Progenitor cell of endocrine pancreas (in vitro differentiated cells): ENCODE data around the gene CCBE1. TPM values are rescaled to one million over a fixed set of nuclear protein-coding genes. Genes with fewer than 3 reads are reported as not detected.

Experiments used
- DNase-seq: peaks from one replicate; pipeline ENCODE4 v3.0.0; 2021; ENCODE audit warnings: low spot score; ENCODE audit not compliant: unreplicated experiment
- H3K27ac Mint-ChIP-seq: 2 replicates; pipeline ENCODE4 v1.8.0; 2021; ENCODE audit warnings: mild to moderate bottlenecking, moderate library complexity, mixed read lengths
- H3K27me3 Mint-ChIP-seq: 2 replicates; pipeline ENCODE4 v1.8.0; 2021; ENCODE audit warnings: mixed read lengths
- H3K36me3 Mint-ChIP-seq: 2 replicates; pipeline ENCODE4 v1.8.0; 2022; ENCODE audit warnings: mixed read lengths; ENCODE audit not compliant: insufficient read depth
- H3K4me1 Mint-ChIP-seq: 2 replicates; pipeline ENCODE4 v1.8.0; 2021; ENCODE audit warnings: low read depth, mixed read lengths
- H3K4me3 Mint-ChIP-seq: 2 replicates; pipeline ENCODE4 v1.8.0; 2021; ENCODE audit warnings: low read depth, mild to moderate bottlenecking, moderate library complexity, mixed read lengths
- H3K9me3 Mint-ChIP-seq: 2 replicates; pipeline ENCODE4 v1.8.0; 2021; ENCODE audit warnings: low read depth, mixed read lengths
- total RNA-seq: library from RNA; stranded (reverse); gene quantifications from 2 replicates; pipeline ENCODE4 v1.2.1, GENCODE V29; 2021
- TF ChIP-seq, protein P1 (sequence below): fragments of 200-600 bp; sonication (generic); IDR thresholded peaks from one replicate; pipeline ENCODE4 v1.5.0; 2021; ENCODE audit warnings: antibody characterized with exemption, mild to moderate bottlenecking; ENCODE audit not compliant: unreplicated experiment

The CCBE1 gene
- total RNA-seq, 1 donor from 2014 or later, result 1.2 TPM

DNA sequence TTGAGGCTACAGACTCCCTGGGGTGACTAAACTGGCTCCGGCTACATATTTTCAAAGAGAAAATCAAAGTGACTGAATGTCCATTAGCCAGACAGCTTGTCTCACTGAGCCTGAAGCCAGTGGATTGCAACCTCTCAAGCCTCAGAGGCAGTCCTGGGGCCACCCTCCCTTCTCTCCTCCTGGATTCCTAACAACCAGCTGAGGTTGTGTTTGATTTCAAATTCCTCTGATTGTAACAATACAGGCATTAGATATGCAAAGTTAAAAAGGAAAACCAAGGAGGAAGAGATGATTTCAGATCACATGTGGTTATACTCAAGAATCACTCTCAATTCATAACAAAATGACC lies 237.2 kb downstream of the CCBE1 start:
- Mint-ChIP-seq H3K4me3 (no peak overlapping the region), H3K36me3 (no peaks in the 10 kb centered on the region), H3K27me3 (peaks cover 38% of the 10 kb centered on the region), H3K27ac (peak overlapping the region; percentile 84), H3K4me1 (peaks cover 20% of the 10 kb centered on the region), H3K9me3 (no peaks in the 10 kb centered on the region)
- no peak for DNase-seq
- TF ChIP-seq, protein P1, sequence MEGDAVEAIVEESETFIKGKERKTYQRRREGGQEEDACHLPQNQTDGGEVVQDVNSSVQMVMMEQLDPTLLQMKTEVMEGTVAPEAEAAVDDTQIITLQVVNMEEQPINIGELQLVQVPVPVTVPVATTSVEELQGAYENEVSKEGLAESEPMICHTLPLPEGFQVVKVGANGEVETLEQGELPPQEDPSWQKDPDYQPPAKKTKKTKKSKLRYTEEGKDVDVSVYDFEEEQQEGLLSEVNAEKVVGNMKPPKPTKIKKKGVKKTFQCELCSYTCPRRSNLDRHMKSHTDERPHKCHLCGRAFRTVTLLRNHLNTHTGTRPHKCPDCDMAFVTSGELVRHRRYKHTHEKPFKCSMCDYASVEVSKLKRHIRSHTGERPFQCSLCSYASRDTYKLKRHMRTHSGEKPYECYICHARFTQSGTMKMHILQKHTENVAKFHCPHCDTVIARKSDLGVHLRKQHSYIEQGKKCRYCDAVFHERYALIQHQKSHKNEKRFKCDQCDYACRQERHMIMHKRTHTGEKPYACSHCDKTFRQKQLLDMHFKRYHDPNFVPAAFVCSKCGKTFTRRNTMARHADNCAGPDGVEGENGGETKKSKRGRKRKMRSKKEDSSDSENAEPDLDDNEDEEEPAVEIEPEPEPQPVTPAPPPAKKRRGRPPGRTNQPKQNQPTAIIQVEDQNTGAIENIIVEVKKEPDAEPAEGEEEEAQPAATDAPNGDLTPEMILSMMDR, result no peak

DNA sequence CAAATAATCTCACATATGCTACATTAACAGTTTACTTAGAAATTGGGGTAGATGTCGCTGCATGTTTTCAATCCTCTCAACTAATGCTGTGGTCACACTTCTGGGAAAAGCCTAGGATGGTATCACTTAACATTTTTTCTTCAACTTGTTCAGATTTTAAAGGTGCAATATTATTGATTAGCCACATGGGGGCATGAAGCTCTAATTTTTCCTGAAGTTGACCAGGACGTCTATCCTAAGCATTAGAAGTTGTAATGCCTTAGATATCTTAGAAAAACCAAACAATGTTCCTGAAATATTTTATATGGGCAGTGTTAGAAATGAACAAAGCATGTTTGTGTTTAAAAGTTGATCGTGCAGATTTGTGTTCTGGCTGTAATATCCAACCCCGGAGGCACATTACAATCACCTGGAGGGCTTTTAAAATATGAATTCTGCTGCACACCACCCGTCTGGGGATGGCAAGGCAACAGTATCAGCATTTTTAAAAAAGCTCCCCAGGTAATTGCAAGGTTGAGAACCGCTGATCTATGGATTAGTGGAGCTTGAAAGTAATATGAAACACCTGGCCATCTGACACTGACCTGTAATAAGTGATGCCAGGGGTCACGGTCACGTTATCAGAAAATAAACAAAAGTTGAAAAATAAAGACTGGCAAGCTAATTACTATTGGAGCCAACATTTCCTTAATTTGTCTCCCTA lies 237.7 kb downstream of the CCBE1 start:
- DNase-seq, result no peak
- TF ChIP-seq, protein P1, result peak; percentile 73
- H3K4me3 Mint-ChIP-seq, result no peak overlapping the region
- no peaks in the 10 kb centered on the region for H3K9me3 Mint-ChIP-seq
- H3K36me3 Mint-ChIP-seq, result no peaks in the 10 kb centered on the region
- peaks cover 23% of the 10 kb centered on the region for H3K4me1 Mint-ChIP-seq
- peak overlapping the region; percentile 84 for H3K27ac Mint-ChIP-seq
- peaks cover 41% of the 10 kb centered on the region for H3K27me3 Mint-ChIP-seq

DNA sequence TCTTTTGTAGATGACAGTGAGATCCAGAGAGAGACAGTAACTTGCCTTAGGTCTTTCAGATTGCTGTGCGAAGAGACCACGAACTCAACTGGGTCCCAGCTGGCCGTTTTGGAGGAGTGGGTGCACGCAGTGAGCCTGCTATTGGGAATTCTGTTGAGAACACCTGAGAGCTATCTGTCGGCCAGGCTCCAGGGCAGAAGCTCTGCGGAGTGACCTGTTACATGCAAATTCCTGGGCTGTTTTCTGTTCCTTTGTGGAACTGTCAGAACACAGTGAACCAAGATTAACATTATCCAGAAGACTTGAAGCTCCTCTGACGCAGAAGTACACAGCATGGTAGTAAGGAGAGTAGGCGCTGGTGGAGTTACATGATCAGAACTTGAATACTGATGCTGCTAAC lies 238.6 kb downstream of the CCBE1 start:
- peaks cover 44% of the 10 kb centered on the region for H3K27me3 Mint-ChIP-seq
- TF ChIP-seq, protein P1, result no peak
- peaks cover 23% of the 10 kb centered on the region for H3K4me1 Mint-ChIP-seq
- DNase-seq, result no peak
- H3K27ac Mint-ChIP-seq, result no peak overlapping the region
- H3K9me3 Mint-ChIP-seq, result no peaks in the 10 kb centered on the region
- H3K4me3 Mint-ChIP-seq, result no peak overlapping the region
- no peaks in the 10 kb centered on the region for H3K36me3 Mint-ChIP-seq

DNA sequence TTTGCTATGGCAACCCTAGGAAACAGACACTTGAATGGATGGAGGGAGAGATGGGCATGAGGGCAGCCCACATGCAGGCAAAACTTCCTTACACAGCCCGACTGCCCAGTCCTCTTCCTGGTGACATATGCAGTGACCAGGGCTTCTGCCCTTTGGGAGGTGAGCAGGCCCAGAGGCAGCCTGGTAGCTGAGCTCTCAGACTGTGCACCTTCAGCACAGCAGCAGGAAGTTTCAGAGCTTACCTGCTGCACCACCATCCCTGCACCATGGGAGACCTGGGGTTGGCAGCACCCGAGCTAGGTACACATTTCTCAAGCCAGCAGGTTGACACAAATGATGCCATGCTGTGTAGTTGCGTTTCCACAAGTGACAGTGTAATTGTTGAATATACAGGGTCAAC lies 240.6 kb downstream of the CCBE1 start:
- TF ChIP-seq, protein P1, result no peak
- Mint-ChIP-seq H3K27ac (no peak overlapping the region), H3K4me1 (peaks cover 24% of the 10 kb centered on the region), H3K9me3 (no peaks in the 10 kb centered on the region), H3K36me3 (no peaks in the 10 kb centered on the region), H3K4me3 (no peak overlapping the region), H3K27me3 (peaks cover 63% of the 10 kb centered on the region)
- no peak for DNase-seq

DNA sequence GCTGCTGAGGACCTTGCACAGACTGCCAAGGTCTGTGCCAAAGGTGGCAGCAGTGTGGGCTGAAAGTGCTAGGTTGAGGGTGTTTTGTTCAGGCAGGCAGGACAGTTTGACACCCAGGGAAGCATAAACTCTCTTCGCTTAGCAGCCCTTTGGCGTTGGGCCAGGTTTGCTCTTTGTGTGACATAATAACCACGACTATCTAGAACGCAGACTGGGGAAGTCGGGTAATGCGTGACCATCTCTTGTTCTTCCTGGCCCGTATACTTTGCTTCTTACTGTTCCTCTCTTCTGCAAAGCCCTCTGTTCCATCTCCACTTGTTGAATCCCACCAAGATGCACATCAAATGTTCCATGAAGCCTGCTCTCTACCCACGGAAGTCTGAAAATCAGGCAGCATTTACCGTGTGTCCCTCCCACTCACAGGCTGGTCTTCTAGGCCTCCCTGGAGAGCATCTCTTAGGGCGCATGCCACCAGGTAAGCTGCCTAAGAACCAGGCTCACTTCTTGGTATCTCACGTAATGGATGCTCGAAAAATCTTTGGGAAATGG lies 241.4 kb downstream of the CCBE1 start:
- Mint-ChIP-seq H3K36me3 (no peaks in the 10 kb centered on the region), H3K27me3 (peaks cover 72% of the 10 kb centered on the region), H3K9me3 (no peaks in the 10 kb centered on the region), H3K4me1 (peaks cover 21% of the 10 kb centered on the region), H3K27ac (no peak overlapping the region), H3K4me3 (no peak overlapping the region)
- DNase-seq, result no peak
- TF ChIP-seq, protein P1, result no peak
